HG02885 (cell line): Measurements from ENCODE around the gene SSUH2.
"Not testable (repeated sequence)": the region's sequence is repeated elsewhere in the genome, so short reads cannot be mapped to it uniquely, and the experiment has no call there.

Experiments used
- ATAC-seq: cut with Tn5 transposase; IDR thresholded peaks from one replicate; pipeline ENCODE4 v1.9.1; 2021; ENCODE audit warnings: mild to moderate bottlenecking; ENCODE audit not compliant: unreplicated experiment, poor library complexity

The SSUH2 gene

GRCh38 chr3:8593021-8593827, 51.4 kb downstream of the SSUH2 start:
- ATAC-seq, result no peak

DNA sequence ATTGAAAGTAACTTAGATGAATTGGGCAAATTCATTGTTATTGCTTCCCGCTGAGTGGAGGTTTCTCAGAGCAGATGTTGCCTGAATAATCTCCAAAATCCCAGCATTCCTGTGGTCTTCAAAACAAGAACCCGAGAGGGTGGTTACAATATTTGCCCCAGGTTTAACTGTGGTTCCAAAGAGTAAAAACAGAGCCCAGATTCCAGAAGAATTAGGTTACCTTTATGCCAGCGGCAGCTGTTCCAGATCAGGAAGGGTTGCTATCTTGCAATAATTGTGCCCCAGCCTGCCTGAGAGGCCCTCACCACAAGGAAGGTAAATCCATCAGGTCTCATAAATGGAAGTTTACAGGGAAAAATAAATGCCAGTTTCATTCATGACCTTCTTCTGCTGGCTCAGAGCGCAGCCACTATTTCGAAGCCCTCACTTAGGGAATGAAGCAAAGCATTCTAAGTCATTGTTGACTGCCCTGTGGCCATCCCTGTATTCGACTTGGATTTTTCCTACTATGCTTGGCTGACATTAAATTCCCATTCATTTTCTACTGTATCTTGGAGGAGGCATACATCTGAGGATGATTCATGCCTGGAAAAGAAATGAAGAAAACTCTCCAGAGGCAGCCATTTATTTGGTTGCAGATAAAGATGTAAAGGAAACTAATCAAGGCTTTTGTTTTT, 54.6 kb downstream of the SSUH2 start:
- no peak for ATAC-seq

GRCh38 chr3:8584661-8585060, 59.9 kb downstream of the SSUH2 start:
- no peak for ATAC-seq

DNA sequence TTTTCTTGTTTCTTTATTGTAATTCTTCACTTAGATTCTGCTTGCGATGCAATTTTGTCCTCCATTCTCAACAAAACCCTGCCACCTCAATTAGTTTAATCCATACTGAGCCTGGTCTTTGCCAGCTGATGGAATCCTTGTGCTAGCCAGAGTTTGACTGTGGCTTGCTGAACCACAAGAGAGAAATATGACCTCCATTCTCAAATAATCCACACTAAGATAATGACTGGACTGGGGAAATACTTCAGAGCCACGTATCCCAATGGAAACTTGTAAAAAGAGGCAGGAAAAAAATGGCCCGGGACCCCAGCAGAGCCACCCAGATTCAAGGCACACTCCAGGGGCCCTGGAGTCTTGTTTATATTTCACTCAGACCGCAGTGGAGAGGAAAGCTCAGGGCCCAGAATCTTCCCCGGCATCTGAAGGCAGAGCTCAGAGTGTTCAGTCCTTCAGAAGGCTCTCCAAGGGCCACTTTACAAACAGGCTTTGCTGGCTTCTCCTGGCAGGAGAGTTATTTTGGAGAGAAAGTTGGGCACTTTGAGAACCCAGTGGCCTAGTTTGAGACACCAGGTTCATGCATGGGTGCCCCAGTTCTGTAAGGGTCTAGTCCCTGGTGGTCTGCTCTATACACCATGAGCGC, 62.7 kb downstream of the SSUH2 start:
- no peak for ATAC-seq

- ATAC-seq, result no peak
These were observed 63.2 kb downstream of the SSUH2 start for GRCh38 chr3:8581373-8581772.

DNA sequence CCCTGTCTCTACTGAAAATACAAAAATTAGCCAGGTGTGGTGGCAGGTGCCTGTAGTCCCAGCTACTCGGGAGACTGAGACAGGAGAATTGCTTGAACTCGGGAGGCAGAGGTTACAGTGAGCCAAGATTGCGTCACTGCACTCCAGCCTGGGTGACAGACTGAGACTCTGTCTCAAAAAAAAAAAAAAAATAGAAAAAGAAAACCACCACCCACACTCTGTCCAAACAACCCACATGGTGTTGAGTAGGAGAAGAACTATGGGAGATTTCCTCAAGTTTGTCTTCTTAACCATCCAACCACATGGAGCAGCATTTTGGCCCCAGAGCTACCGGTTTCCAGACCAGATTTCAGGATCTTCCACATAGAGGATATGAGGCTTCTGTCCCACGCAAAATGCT, 64.2 kb downstream of the SSUH2 start:
- ATAC-seq, result not testable (repeated sequence)

DNA sequence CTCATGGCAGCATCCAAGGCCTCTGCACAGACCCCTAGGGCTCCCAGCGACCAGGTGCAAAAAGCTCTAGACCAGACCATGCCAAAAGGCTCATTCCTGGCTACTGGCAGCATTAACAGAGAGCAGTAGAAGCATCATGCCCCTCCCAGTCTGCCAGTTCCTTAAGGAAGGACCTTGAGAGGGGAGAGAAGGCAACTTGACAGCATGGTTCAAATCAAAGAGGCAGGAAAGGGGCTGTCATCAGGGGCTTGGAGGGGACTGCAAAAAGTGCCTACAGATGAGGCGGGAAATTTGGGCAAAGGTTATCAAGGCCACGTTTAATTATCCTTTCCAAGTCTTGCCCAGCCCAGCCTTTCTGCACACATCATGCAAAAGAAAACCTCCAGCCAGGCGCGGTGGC, 64.7 kb downstream of the SSUH2 start:
- no peak for ATAC-seq

DNA sequence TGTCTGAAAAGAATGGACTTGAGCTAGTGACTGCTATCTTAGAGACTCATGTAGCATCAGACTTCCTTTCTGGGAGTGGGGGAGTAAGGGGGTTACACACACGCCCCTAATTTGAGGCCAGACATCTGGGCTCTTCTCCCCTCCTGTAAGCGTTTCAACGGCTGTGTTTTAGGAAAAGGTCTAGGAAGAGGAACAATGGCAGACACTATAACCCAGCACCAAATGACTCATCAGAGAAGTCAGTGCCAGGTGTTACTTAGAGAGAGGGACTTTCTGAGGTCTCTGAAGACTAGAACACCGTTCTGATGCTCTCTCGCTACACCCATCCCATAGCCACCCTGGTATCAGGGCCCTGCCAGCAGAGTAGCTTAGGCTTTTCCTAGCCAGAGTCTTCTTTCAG, 65.5 kb downstream of the SSUH2 start:
- ATAC-seq, result peak; percentile 94

- ATAC-seq, result peak; percentile 39
These were observed 66.3 kb downstream of the SSUH2 start for GRCh38 chr3:8578282-8578681.

- ATAC-seq, result no peak
These were observed 67.6 kb downstream of the SSUH2 start for GRCh38 chr3:8576841-8577571.

GRCh38 chr3:8576436-8576835, 68.2 kb downstream of the SSUH2 start:
- ATAC-seq, result no peak

DNA sequence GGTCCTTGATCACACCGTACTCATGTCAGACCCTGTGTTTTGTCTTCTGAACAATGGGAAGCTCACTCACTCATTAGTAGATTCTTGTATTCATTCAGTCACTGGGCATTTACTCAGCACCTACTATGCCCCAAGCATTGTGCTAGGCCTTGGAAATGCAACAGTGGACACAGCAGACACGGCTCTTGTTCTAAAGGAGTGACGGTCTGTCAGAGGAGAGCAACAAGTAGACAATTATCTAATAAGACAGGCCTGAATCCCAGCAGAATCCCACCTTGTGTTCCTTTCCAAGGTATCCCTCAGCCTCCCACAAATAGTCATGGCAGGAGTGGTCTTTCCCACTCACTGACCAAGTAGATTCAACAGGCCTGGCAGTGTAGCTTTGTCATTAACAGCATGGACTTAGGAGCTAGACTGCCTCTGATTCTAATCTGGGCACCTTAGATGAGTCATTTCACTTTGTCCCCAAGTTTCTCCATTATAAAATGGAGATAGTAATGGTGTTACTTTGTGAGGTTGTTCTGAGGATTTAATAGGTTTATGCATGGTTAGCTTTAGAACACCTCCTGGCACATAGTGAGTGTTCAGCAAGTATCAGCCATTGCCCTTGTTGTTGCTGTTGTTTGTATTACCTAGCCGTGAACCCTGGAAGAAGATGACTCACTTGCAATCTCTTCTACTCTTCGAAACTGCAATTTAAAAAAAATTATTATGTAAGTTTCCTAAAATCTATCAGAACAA, 69.1 kb downstream of the SSUH2 start:
- no peak for ATAC-seq

- ATAC-seq, result no peak
These were observed 69.8 kb downstream of the SSUH2 start for GRCh38 chr3:8574670-8575322.

DNA sequence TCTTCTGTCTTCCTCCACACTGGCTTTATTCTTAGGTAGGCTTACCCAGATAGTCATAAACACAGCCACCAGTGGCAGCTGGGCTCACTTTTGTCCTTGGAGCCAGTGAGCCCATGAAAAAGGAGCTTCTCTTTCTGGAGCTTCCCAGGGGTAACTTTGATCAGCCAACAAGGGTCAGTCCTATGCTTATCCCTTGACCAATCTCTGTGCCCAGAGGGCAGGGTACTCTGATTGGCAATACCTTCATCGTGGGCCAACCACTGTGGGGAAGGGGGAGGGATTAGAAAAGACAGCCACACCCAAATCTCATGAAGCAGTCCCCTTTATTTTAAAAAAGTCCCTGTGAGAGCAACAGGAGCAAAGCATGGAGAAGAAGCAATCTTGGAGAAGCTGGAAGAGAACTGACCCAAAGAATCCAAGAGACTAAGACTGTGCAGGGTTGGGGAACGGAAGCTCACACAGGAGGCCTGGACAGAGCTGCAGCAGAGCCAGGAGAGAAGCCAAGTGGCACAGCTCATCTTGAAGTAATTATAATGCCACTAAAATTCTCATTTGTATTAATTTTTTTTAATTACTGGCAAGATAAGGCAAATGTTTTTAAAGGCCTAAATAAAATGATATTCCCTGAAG, 70.4 kb downstream of the SSUH2 start:
- ATAC-seq, result no peak

- ATAC-seq, result no peak
These were observed 71.2 kb downstream of the SSUH2 start for GRCh38 chr3:8573342-8573926.

GRCh38 chr3:8571256-8571655, 73.3 kb downstream of the SSUH2 start:
- no peak for ATAC-seq
